CD4-positive, alpha-beta T cell treated with Interleukin-4 for 1 hour (primary cell): ENCODE data around the gene ESRP2.

Experiments
- DNase-seq, 2 donors: peaks; one replicate each; pipeline ENCODE4 v3.0.0-alpha.2; 2020 to 2022

Gene ESRP2

GRCh38 chr16:68236826-68237242 is 907 bp upstream of the ESRP2 start:
- DNase-seq, result no peak

- peak; percentile 42 to 58 for DNase-seq
Measured at GRCh38 chr16:68236137-68236825, 354 bp upstream of the ESRP2 start.

GRCh38 chr16:68235108-68235886 is 630 bp downstream of the ESRP2 start:
- no peak for DNase-seq

GRCh38 chr16:68234188-68235107 is 1.5 kb downstream of the ESRP2 start:
- no peak for DNase-seq

GRCh38 chr16:68233835-68234187 is 2.1 kb downstream of the ESRP2 start:
- DNase-seq, result no peak

GRCh38 chr16:68233085-68233834 is 2.7 kb downstream of the ESRP2 start:
- no peak for DNase-seq

GRCh38 chr16:68232335-68232734 is 3.6 kb downstream of the ESRP2 start:
- DNase-seq, result no peak

- DNase-seq, result no peak
Measured at GRCh38 chr16:68231384-68232136, 4.4 kb downstream of the ESRP2 start.

- DNase-seq, result no peak
Measured at GRCh38 chr16:68230956-68231355, 5.0 kb downstream of the ESRP2 start.

- DNase-seq, result no peak
Measured at GRCh38 chr16:68230176-68230571, 5.8 kb downstream of the ESRP2 start.

GRCh38 chr16:68229431-68230175 is 6.3 kb downstream of the ESRP2 start:
- peak; percentile 54 to 62 for DNase-seq

- no peak for DNase-seq
Measured at GRCh38 chr16:68228652-68229051, 7.3 kb downstream of the ESRP2 start.

GRCh38 chr16:68227850-68228553 is 7.9 kb downstream of the ESRP2 start:
- no peak for DNase-seq

- no peak for DNase-seq
Measured at GRCh38 chr16:68227183-68227793, 8.6 kb downstream of the ESRP2 start.

- no peak for DNase-seq
Measured at GRCh38 chr16:68226116-68226515, 9.8 kb downstream of the ESRP2 start.

GRCh38 chr16:68223072-68223471 is 12.9 kb downstream of the ESRP2 start:
- DNase-seq, result no peak

- DNase-seq, result no peak
Measured at GRCh38 chr16:68219725-68220351, 16.1 kb downstream of the ESRP2 start.

GRCh38 chr16:68217506-68217905 is 18.4 kb downstream of the ESRP2 start:
- no peak for DNase-seq

GRCh38 chr16:68216240-68216639 is 19.7 kb downstream of the ESRP2 start:
- DNase-seq, result no peak

- no peak for DNase-seq
Measured at GRCh38 chr16:68215302-68215701, 20.6 kb downstream of the ESRP2 start.
